ENCODE measurements around the gene STK31.
"Not testable (repeated sequence)": the region's sequence is repeated elsewhere in the genome, so short reads cannot be mapped to it uniquely, and the experiment has no call there.

Gene STK31

DNA sequence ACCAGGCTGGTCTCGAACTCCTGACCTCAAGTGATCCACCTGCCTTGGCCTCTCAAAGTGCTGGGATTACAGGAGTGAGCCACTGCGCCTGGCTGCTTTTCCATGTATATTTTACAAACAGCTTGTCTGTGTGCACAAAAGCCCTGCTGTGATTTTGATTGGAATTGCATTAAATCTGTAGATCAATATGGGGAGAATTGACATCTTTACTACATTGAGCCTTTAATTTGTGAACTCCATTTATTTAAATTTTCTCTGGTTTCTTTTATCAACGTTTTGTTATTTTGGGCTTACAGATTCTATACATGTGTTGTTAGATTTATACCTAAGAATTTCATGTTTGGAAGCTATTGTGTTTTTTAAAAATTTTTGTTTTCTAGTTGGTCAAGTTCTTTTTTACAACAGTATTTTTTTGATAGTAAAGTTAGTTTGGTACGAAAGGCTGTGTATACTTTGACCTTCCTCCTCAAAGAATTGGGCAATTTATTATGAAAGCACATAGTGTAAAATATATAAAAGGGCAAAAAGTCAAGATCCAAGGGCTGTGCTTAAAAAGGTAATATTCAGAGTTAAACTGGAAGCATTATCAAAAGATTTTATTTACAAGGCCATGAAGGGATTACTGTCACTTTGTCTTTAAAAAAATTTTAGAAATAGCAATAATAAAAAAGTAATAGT lies 92.8 kb downstream of the STK31 start:
- no peak for DNase-seq (ENCODE audit: low spot score)

DNA sequence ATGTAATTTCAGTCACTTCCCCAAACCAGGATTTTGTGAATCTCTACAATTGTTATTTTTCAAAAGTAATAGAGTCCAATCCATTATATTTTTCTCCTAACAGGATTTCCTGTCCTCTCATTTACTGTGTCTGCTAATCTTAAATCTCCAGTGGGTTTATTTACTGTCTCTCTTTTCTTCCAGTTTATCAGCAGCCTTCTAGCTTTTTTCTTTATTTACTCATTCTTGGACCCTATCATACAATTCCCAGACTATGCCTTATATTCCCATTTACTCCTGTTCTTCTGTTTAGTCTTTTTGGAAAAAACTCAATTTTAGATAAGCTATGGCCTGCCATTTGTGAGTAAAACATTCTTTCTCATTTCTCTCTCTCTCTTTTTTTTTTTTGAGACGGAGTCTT lies 94.7 kb downstream of the STK31 start:
- DNase-seq (ENCODE audit: low spot score): no peak

DNA sequence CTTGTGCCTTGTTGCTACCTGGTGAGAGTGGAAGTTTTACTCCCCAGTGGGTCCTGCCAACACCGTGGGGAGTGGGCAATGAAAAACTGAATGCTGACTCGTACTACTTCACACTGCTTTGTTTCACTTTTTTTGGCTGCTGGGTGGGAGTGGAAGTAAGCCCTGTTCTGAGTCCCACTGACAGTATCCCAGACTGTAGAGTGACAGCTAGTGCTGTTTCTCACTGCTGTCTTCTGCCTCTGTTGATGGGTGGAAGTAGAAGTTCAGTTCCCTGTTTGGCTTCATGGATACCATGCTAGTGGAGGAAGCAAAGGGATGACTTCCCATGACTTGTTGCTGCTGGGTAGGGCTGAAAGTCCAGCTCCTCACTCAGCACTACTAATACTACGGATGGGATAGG lies 98.4 kb downstream of the STK31 start:
- DNase-seq (ENCODE audit: low spot score): no peak

DNA sequence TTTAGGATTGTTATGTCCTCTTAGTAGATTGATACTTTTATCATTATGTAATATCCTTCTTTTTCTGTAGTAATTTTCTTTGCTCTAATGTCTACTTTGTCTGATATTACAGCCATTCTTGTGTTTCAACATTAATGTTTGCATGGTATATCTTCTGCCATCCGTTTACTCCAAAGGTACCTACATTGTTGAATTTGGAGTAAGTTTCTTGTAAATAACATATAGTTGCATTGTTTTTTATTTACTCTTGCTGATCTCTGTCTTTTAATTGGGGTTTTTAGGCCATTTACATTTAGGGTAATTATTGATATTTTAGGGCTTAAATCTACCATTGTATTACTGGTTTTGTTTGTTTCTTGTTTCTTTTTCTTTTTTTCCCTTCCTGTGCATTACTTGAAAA lies 100.1 kb downstream of the STK31 start:
- DNase-seq (ENCODE audit: low spot score): no peak

DNA sequence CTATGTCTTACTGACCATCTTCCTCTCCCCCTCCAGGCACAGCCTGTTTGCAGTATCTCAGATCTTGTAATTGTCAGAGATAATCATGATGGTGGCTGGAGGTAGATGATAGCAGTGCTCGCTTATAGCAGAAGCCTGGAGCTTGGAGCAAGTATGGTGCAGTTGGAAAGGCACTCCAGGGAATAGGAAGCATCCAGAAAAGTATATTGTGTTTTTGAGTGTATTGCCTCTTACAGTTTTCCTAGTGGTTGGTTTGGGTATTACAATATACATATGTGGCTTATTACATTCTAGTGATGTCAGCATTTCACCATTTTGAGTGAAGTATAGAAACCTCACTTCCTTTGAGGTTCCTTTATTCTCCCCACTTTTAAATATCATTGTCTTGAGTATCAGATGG lies 101.5 kb downstream of the STK31 start:
- DNase-seq (ENCODE audit: low spot score): peak; percentile 2

DNA sequence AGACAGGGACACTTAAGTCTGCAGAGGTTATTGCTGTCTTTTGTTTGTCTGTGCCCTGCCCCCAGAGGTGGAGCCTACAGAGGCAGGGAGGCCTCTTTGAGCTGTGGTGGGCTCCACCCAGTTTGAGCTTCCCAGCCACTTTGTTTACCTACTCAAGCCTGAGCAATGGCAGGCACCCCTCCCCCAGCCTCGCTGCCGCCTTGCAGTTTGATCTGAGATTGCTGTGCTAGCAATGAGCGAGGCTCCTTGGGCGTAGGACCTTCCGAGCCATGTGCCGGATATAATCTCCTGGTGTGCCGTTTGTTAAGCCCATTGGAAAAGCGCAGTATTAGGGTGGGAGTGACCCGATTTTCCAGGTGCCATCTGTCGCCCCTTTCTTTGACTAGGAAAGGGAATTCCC lies 118.1 kb downstream of the STK31 start:
- not testable (repeated sequence) for DNase-seq (ENCODE audit: low spot score)

DNA sequence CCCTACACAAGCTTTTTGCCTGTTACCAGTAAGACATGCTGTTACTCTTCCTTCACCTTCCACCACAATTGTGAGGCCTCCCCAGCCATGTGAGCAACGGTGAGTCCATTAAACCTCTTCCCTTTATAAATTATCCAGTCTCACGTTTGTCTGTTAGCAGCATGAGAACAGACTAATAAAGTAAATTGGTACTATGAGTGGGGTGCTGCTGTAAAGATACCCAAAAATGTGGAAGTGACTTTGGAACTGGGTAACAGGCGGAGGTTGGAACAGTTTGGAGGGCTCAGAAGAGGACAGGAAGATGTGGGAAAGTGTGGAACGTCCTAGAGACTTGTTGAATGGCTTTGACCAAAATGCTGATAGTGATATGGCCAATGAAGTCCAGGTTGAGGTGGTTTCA lies 122.7 kb downstream of the STK31 start:
- not testable (repeated sequence) for DNase-seq (ENCODE audit: low spot score)

DNA sequence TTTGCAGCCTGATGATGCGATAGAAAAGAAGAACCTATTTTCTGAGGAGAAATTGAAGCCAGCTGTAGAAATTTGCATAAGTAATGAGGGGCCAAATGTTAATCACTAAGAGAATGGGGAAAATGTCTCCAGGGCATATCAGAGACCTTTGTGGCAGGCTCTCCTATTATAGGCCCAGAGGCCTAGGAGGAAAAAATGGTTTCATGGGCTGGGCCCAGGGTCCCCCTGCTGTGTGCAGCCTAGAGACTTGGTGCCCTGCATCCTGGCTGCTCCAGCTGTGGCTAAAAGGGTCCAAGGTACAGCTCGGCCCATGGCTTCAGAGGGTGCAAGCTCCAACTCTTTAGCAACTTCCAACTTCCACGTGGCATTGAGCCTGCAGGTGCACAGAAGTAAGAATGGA lies 123.4 kb downstream of the STK31 start:
- DNase-seq (ENCODE audit: low spot score): no peak

DNA sequence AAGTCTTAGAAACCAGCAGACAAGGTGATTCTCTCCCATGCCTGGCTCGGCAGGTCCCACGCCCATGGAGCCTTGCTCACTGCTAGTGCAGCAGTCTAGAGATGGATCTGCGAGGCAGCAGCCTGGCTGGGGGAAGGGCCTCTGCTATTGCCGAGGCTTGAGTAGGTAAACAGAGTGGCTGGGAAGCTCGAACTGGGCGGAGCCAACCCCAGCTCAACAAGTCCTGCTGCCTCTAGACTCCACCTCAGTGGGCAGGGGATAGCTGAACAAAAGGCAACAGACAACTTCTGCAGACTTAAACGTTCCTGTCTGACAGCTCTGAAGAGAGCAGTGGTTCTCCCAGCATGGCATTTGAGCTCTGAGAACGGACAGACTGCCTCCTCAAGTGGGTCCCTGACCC lies 134.8 kb downstream of the STK31 start:
- DNase-seq (ENCODE audit: low spot score): not testable (repeated sequence)

DNA sequence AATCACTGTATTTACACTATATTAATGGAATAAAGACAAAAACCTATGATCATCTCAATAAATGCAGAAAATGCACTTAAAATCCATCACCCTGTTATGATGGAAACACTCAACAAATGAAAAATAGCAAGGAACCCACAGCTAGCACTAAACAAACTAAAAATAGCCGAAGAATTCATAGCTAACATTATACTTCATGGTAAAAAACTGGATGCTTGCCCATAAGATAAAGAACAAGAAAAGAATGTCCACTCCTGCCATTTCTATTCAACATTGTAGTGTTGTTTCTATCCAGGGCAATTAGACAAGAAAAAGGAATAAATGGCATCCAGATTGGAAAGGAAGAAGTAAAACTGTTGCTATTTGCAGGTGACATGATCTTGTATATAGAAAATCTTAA lies 142.1 kb downstream of the STK31 start:
- no peak for DNase-seq (ENCODE audit: low spot score)

DNA sequence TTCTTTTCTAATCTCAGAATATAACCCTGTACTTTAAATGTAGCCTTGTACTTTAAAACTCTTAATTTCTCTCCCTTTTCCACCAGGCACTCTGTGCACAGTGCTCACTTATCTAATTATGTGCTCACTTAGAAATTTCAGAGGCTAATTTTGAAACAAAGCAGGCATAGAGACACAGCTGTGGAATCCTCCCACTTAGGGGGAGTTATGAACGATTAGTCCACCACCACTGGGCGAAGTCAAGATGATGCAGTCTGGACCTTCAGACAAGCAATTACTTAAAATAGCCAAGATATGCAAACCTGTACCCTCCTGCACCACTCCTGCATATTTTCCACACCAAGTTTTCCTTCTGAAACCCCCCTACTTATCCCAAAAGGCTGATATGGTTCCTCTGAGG lies 143.0 kb downstream of the STK31 start:
- no peak for DNase-seq (ENCODE audit: low spot score)

DNA sequence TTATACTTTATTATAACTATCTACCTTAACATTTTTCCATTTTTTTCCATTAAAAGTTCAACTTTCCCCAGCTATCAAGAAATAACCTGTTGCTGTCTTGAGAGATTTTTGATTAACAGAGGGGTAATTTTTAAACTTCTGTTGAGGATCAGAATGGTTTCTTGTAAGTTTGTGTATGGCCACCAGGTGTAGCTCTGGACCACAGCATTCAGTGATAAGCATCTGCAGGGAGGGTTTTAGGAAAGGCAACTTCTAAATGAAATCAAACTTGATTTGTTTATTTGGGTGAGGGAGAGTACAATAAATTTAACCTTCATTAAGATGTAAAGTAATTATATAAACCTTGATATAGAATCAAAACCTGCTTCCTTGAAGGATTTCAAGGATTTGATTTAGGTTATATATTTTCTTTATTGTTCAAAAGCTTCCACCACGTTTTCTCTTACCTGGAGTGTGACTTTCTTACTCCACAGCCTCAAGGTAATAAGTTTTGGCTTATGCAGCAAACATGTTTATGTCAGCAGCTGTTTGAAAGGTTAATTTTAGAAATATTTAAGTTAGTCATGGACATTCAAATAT lies 153.3 kb downstream of the STK31 start:
- peak; percentile 3 for DNase-seq (ENCODE audit: low spot score)

DNA sequence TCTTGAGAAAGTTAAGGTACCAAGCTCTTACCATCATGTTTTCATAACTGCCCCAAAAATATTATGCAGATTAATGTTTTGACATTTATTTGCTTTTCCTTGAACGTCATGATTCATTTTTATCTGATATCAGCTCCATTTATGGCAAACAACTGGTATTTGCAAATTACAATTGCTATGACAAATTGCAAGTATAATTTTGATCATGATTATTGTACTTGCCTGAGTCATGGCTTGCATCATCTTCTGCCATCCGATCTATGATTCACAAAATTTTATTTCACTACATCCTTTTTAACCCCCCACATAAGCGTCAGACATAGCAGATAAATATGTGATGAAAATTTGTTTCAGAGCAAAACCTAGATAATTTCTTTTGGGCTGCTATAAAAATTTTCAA lies 155.0 kb downstream of the STK31 start:
- no peak for DNase-seq (ENCODE audit: low spot score)

DNA sequence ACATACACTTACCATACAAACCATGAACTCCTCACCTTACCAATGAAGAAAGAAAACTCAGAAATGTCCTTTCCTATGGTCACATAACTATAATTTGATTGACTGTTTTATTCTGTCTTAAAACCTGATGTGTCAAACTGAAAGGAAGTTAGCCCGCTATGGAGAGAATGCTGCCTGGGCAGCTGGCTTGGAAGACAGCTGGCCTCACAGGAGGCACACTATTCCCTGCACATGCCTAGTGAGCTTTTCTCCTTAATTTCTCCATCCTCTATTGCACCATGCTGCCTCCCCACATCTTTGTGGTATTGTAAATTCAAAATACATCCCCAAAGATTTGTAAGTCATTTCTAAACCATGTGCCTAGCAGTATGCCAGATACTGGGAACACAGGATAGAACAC lies 163.3 kb downstream of the STK31 start:
- no peak for DNase-seq (ENCODE audit: low spot score)

DNA sequence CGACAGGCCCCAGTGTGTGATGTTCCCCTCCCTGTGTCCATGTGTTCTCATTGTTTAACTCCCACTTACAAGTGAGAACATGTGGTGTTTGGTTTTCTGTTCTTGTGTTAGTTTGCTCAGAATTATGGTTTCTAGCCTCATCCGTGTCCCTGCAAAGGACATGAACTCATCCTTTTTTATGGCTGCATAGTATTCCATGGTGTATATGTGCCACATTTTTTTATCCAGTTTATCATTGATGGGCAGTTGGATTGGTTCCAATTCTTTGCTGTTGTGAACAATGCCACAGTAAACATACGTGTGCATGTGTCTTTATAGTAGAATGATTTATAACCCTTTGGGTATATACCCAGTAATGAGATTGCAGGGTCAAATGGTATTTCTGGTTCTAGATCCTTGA lies 166.5 kb downstream of the STK31 start:
- not testable (repeated sequence) for DNase-seq (ENCODE audit: low spot score)

Measured in germinal center (tissue), 1 donor.